GM18511 (cell line): ENCODE data around the gene HRC.

Source experiments
- ATAC-seq: cut with Tn5 transposase; IDR thresholded peaks from one replicate; pipeline ENCODE4 v1.9.1; 2021; ENCODE audit warnings: mild to moderate bottlenecking, moderate library complexity; ENCODE audit not compliant: unreplicated experiment

The HRC gene

DNA sequence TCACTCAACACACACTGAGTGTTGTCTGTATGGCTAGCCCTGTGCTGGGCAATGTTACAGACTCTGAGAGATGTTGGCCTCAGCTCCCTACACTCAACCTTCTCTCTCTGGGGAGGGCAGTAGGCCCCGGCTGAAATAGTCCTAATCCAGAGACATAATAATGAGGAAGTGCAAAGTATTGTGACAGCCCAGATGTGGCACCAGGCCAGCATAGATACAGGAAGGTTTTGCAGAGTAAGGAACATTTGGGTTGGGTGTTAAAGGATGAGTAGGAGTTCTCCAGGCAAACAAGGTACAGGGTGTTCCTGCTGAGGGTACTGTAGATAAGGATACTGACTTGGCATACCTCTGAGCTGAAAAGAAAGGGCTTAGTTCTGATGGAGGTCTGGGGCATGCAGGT is 38.7 kb downstream of the HRC start:
- no peak for ATAC-seq

DNA sequence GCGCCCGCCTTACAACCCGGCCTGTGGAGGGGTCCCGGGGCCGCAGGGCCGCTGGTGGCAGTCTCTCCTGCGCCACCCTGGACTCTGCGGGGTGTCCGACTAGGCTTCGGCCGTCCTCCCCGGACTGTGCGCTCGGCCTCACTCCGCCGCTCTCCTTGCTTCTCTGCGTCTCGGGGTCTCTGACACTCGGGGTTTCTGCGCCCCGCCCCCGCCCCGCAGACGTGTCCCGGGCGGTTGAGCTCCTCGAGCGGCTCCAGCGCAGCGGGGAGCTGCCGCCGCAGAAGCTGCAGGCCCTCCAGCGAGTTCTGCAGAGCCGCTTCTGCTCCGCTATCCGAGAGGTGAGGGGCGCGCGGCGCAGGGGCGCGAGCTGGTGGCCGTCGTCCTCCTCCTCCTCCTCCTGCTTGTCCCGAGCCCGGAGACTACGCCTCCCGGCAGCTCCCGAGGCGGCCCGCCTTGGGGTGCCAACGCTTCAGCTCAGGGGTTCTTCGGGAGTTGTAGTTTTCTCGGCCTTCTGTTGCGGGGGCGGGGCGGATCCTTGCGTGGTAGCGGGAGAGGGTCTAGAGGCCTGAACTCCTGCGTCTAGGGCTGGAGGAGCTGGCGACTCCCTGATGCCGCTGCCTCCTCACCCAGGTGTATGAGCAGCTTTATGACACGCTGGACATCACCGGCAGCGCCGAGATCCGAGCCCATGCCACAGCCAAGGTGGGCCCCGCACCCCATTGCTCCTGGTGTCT is 40.4 kb downstream of the HRC start:
- no peak for ATAC-seq

DNA sequence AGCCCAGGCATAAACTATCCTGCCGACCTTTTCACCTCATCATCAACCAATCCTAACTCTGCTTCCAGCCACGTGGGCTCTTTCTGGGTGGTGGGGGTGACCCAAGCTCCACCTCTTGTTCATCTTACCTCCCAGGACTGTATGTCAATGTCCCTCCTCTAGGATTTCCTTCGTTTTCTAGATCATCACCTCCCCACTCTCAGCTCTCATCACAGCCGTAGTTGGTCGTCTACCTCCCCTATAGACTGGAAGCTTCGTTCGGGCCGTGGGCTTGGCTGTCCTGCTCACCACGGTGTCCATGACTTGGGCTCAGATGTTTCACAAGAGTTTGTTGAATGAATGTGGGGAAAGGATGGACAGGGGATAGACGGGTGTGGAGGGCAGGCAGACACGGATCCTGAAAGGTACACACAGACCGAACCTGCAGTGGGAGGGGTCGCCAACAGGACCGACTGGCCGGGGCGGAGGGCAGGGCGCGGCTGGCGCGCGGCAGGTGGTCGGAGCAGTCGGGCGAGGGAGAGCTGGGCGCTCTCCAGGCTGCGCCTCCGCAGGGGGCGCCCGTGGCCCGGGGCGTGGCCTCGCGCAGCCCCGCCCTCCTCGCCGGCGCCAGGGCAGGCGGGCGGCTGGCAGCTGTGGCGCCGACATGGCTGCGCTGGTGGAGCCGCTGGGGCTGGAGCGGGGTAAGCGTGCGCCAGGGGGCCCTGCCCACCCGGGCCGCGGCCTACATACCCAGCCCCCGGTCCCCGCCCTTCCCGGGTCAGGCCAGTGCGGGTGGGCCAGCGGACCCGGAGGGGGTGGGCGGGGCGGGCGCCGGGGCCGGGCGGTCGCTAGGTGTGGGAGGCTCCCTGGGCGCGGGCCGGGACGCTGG is 41.2 kb downstream of the HRC start, which contains the start of gene LIN7B:
Gene LIN7B, plus strand, starts transcription at position 609 of the 868 bp plus-strand sequence. Its CDS starts 35 bp downstream, at position 644.
- ATAC-seq = peak; percentile 63

DNA sequence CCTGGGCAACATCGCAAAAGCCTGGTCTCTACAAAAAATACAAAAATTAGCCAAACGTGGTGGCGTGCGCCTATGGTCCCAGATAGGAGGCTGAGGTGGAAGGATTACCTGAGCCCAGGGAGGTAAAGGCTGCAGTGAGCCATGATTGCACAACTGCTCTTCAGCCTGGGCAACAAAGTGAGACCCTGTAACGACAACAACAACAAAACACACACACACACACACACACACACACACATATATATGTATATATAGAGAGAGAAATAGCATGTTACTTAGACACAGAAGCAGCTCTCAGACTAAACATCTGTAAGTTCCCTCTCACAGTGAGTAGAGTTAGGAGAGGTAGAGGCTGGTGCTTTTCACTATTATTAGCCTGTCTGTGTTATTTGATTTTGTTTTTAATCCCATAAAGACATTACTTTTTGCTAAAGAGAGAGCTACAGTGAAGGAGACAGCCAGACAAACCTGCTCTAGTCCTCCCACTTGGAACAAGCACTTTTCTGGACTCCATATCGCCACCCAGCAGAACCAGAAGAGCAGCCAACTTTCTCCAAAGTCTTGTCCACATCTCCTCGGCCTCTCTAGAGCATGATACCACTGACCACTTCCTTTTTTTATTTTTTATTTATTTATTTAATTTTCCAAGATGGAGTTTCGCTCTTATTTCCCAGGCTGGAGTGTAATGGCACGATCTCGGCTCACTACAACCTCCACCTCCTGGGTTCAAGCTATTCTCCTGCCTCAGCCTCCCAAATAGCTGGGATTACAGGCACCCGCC is 43.8 kb downstream of the HRC start:
- ATAC-seq = no peak

DNA sequence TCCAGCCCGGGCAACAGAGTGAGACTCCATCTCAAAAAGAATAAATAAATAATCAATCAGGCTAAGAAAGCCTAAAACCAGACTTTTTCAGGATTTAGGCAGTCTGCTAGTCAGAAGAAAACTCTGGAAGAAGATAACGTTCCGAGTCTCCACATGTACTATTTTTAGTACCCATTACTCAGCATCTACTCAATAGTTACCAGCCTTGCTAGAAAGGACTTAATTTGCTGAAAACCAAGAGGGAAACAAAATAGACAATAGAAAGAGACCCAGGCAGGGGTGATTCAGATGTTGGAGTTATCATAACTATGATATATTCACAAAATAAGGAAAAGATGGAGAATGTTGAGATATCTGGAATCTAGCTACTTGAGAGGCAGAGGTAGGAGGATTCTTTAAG is 44.6 kb downstream of the HRC start:
- ATAC-seq = no peak

DNA sequence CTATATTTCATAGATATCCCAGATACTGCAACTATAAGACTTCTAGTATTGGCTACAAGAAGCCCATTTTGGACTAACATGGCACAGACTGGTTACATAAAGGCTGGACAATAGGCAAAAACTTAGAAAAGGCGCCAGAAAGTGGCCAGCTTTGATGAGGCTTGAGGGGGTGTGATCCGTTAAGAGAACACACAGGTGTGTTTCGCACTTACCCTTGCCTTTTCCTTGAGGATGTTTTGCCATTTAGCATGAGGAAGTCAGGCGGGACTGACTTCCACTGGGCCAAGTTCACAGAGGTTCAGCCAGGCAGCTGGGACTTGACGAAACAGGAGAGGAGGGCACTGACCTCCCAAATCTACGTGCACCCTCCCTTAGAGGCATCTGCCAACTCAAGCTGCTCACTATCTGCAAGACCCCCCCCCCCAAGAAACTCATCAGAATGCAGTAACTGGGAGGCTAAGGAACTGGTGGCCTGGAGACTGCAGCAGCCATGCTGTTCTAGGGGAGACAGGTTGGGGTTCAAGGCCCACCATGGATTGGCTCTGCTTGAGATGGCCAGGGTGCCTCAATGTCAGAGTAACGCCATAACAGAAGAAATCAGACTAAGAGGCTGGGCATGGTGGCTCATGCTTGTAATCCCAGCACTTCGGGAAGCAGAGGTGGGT is 45.5 kb downstream of the HRC start:
- ATAC-seq = no peak

DNA sequence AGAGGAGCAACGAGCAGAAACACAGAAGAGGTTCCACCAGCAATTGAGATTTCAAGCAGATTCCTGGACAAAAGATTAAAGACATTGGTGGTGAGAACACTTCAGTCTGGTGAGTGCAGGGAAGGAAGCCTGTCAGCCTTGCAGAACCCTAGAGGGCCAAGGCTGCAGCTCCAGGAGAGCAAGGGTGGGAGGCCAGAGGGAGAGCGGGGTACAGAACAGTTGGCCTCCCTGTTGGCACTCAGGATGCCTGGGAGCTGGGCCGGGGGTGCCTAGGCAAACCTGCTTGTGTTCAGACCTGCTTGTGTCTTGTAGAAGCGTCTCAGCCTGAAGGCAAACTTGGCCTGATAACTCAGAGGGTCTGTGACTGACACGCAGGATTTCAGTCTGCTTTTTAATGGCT is 46.1 kb downstream of the HRC start:
- no peak for ATAC-seq

DNA sequence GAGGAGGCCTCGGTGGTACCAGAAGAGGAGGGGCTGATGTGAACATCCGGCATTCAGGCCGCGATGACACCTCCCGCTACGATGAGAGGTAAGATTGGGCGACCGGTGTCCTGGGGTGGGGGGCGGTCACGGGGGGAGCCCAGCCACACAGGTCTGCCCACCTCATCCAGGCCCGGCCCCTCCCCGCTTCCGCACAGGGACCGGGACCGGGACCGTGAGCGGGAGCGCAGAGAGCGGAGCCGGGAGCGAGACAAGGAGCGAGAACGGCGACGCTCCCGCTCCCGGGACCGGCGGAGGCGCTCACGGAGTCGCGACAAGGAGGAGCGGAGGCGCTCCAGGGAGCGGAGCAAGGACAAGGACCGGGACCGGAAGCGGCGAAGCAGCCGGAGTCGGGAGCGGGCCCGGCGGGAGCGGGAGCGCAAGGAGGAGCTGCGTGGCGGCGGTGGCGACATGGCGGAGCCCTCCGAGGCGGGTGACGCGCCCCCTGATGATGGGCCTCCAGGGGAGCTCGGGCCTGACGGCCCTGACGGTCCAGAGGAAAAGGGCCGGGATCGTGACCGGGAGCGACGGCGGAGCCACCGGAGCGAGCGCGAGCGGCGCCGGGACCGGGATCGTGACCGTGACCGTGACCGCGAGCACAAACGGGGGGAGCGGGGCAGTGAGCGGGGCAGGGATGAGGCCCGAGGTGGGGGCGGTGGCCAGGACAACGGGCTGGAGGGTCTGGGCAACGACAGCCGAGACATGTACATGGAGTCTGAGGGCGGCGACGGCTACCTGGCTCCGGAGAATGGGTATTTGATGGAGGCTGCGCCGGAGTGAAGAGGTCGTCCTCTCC is 47.4 kb downstream of the HRC start:
- no peak for ATAC-seq

DNA sequence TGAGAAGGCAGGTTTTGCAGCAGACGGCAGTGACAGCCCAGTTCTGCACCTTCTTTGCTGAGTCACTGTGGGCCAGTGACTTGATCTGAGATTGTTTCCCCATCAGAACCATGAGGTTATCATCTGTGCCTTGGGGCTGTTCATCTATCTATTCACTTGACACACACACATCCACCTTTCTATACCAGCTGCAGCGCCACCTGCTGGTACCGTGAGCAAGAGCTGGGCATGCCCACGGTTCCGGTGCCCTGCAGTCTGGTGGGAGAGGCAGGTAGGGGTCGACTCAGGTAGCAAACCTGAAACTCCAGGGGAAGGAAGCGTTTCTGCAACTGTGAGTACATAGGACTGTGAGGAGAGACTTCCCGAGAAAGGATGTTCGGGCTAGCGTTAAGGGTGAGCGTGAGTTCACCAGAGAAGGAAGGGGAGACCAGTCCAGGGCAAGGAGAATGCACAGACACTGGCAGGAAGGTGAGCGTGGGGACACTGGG is 48.5 kb downstream of the HRC start:
- ATAC-seq = no peak

DNA sequence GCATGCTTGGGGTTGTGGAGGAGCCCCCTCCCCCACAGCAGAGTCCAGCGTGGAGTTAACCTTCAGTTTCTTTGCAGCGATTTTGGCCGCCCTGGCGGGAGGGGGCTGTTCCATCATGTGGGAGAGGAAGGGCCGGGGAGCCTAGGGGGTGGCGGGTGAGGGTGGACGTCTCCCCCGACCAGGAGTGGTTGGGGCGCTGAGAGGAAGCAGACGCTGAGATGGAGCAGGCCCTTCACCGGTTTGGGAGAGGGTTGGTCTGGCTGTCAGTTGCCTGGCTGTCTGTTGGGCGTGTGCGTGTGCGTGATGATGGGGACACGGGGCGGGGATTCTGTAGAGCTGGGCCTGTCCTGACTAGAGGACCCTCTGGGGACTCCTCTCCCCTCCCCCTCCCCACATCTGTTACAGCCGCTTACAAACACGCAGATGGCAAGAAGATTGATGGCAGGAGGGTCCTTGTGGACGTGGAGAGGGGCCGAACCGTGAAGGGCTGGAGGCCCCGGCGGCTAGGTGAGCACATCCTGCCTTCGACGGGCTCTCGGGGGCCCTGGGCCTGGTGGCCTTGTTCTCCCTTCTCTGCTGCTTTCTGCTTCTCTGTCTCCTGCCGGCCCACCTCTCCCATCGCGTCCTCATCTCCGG is 50.8 kb downstream of the HRC start:
- ATAC-seq = no peak

DNA sequence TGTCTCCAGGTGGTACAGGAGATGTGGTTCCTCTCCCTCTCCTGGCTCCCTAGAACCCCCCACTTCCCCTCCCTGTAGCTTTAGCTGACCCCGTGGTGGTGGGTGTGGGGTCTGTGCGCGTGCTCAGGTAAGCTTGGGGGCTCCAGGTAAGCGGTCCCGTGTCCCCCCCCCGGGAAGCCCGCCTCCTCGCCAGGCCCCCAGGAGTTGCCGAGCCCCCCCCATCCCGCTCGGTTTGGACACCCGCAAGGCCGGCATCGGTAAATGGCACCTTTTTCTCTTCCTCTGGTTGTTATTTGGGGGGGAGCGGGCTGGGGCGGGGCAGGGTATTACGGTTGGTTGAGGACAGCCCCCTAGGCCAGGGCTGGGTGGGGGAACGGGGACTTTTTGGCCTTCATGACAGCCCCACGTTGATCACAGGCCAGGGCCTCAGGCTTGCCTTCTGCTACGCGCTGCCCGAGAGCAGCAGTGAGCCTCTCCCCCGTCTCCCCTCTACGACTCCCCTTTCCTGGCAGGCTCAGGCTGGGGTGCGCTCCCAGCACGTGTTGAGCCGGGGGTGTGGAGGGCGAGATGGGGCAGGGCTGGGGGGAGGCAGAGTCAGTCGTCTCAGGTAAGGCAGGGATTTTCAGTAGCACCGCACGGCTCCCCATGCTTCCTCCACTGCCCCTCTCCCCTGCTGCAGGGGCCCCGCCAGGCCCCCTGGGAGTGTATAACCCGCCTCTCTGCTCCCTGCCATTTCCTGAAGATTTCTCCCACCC is 51.7 kb downstream of the HRC start:
- no peak for ATAC-seq

DNA sequence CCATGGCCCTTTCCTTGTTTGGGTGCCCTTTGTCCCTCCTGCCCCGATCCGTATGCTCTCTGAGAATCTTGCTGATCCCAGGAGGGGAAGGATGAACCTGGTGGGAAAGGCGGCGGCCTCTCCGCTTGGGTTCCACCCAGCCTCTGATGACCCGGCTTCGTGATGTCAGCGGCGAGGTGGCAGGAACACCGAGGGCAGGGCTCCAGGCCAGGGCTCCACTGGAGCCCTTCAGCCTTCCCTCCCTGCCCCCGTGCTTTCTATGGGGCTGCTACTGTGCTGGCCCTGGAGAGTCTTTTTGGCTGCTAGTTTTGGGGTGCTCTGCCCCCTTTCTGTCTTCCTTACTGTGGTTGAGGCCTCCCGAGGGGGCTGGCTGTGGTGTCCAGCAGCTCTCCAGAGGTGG is 52.9 kb downstream of the HRC start:
- ATAC-seq = no peak
